Activated CD4-positive, CD25-positive, alpha-beta regulatory T cell treated with anti-CD3 and anti-CD28 coated beads, Interleukin-2, amount 50 U/mL, for 72 hours (primary cell): Measurements from ENCODE around the gene PSMB3.
"Not testable (repeated sequence)": the region's sequence is repeated elsewhere in the genome, so short reads cannot be mapped to it uniquely, and the experiment has no call there.

ENCODE experiments used
- DNase-seq: peaks from one replicate; pipeline ENCODE4 v3.0.0; 2021

Gene PSMB3

DNA sequence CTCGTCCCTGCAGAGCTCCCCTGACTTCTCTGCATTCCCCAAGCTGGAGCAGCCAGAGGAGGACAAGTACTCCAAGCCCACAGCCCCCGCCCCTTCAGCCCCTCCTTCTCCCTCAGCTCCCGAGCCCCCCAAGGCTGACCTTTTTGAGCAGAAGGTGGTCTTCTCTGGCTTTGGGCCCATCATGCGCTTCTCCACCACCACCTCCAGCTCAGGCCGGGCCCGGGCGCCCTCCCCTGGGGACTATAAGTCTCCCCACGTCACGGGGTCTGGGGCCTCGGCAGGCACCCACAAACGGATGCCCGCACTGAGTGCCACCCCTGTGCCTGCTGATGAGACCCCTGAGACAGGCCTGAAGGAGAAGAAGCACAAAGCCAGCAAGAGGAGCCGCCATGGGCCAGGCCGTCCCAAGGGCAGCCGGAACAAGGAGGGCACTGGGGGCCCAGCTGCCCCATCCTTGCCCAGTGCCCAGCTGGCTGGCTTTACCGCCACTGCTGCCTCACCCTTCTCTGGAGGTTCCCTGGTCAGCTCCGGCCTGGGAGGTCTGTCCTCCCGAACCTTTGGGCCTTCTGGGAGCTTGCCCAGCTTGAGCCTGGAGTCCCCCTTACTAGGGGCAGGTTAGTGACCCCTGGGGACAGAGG, 36.1 kb upstream of the PSMB3 start:
- no peak for DNase-seq

DNA sequence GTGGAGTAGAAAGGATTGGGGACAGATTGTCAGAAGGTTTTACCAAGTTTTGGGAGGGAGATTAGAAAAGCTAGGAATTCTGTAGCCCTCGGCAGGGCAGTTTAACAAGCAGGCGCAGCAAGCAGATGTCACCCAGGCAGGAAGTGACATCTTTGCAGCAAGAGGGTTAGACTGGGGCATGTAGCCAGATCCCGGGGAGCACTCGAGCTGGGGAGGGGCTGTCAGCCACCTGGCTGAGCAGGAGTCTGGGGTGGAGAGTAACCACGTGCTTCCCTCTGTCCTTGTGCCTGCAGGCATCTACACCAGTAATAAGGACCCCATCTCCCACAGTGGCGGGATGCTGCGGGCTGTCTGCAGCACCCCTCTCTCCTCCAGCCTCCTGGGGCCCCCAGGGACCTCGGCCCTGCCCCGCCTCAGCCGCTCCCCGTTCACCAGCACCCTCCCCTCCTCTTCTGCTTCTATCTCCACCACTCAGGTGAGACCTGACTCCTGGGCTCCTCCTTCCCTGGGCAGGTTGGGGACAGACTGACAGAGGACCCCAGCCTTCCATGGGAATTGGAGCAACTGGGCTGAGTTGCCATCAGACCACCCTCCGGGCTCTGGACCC, 35.3 kb upstream of the PSMB3 start:
- no peak for DNase-seq

DNA sequence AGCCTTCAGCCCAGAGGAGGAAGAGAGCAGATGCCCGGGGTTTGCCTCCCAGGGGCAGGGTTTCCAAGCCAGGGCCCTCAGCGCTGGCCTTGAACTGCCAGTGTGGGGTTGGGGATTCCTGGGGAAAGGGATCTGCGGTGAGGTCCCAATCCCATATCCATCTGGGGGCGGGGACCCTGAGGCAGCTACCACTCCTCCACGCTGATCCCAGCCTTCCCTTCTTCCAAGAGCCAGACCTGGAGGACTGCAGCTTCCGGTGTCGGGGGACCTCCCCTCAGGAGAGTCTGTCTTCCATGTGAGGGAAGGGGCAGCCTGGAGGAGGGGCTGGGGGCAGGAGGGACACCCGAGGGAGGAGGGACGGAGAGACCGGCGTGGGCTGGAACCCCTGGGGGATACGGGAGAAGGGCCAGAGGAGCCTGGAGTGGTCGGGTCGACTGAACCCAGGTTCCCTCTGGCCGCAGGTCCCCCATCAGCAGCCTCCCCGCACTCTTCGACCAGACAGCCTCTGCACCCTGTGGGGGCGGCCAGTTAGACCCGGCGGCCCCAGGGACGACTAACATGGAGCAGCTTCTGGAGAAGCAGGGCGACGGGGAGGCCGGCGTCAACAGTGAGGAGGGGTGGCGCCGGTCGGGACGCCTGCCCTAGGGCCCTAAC, 33.1 kb upstream of the PSMB3 start:
- DNase-seq, result no peak

- DNase-seq, result no peak
Measured at GRCh38 chr17:38719943-38720641, 32.4 kb upstream of the PSMB3 start.

DNA sequence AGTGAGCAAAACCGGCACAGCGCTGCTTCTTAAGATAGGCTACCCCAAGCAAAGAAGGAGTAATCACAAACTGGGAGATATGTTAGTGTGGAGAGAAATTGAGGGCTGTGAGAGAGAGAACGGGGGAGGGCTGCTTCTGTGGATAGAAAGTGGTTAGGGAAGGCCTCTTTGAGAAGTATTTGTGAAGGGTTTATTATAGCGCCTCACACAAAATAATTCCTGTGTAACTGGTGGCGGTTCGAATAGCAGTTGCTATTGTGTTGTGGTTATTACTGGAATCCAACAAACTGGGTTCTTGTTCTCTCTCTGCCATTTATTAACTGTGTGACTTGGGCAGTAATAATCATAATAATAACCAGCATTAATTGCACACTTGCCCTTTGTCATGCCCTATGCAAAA, 31.6 kb upstream of the PSMB3 start:
- DNase-seq, result no peak

- DNase-seq, result no peak
Measured at GRCh38 chr17:38721802-38722201, 30.7 kb upstream of the PSMB3 start.

DNA sequence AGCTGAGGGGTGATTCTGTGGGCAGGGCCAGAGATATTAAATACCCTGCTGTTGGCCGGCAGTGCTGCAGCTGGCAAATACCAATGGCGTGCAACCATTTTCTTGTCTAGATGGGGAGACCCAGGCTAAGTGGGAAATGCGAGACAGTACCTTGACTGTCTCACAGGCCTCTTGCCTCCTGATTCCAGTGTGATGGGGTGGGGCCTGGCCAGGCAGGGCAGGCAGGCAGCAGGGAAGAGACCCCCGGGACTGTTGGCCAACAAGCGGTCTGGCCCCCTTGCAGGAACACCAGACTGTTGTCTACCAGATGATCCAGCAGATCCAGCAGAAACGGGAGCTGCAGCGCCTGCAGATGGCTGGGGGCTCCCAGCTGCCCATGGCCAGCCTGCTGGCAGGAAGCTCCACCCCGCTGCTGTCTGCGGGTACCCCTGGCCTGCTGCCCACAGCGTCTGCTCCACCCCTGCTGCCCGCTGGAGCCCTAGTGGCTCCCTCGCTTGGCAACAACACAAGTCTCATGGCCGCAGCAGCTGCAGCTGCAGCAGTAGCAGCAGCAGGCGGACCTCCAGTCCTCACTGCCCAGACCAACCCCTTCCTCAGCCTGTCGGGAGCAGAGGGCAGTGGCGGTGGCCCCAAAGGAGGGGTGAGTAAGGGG, 28.1 kb upstream of the PSMB3 start:
- no peak for DNase-seq

DNA sequence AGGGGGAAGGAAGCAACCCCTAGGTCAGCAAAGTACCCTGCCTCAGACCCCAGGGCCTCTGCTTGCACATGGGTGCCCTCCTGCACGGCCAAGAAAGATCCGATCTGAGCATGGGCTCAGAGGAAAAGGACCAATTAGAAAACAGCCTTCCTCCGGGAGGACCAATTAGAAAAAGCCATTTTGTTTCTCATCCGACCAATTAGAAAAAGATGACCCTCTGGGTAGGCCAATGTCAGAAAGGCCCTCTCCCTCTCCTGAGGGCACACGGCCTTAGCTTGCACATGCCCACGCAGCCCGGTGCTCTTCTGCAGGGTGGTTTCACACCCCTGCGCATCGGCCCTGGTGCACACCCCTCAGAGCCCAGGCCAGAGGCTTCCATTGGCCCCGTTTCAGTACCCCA, 27.5 kb upstream of the PSMB3 start:
- DNase-seq, result no peak

GRCh38 chr17:38726145-38726544, 26.4 kb upstream of the PSMB3 start:
- not testable (repeated sequence) for DNase-seq

DNA sequence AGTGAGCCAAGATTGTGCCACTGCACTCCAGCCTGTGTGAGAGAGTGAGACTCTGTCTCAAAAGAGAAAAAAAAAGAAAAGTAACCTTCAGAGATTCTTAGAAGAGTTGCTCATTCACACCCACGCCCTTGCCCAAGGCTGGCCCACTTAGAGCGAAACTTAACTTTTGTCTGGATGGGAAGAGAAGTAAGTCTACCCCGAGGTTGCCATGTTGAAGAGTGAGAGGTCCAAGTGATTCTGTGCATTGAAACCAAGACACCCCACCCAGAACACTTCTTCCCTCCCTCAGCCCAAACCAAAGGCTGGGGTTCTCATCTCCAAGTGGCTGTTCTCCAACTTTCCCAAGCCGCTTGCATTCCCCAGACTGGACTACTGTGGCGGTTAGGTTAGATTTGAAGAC, 24.8 kb upstream of the PSMB3 start:
- no peak for DNase-seq

GRCh38 chr17:38728290-38728831, 24.2 kb upstream of the PSMB3 start:
- DNase-seq, result no peak

- no peak for DNase-seq
Measured at GRCh38 chr17:38729368-38729885, 23.1 kb upstream of the PSMB3 start.

- peak; percentile 88 for DNase-seq
Measured at GRCh38 chr17:38729886-38730525, 22.5 kb upstream of the PSMB3 start, which contains the start of gene CISD3. TSS of gene CISD3 (plus strand) at chr17:38730341. CDS start at chr17:38730359, 18 bp downstream.

DNA sequence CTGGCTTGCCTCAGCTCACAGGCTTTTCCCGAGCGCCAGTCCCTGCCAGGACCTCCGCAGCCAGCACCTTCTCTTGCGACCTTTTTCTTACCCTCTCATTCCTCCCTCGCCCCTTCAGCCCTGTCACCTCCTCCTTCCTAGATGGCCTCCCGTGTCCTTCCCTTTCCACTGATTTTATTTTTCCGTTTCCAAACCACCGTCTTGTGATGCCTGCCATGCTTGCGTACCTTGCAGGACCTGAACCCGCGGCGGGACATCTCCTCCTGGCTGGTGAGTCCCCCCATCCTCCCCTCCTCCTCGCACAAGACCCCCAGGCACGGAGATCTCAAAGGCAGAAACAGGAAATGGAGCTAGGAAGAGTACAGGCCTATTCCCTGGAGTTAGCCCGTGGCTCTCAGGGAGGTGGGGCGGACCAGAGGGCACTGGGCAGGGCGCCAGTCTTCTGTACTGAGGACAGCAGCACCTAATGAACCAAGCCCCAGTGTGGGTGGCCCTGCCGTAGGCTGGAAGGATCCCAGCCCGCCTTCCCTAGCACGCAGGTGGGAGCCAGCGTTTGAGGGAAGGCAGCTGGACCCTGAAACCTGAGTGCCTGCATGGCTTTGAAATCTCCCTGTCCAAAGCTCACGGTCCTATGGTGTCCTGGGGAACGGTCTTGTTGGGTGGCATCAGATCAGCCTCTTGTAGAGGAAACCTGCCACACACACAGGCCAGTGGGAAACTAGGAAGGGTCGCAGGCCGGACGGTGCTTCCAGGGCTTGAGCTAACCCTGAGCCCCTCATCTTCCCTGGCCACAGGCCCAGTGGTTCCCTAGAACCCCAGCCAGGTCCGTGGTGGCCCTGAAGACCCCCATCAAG, 21.8 kb upstream of the PSMB3 start:
- no peak for DNase-seq

DNA sequence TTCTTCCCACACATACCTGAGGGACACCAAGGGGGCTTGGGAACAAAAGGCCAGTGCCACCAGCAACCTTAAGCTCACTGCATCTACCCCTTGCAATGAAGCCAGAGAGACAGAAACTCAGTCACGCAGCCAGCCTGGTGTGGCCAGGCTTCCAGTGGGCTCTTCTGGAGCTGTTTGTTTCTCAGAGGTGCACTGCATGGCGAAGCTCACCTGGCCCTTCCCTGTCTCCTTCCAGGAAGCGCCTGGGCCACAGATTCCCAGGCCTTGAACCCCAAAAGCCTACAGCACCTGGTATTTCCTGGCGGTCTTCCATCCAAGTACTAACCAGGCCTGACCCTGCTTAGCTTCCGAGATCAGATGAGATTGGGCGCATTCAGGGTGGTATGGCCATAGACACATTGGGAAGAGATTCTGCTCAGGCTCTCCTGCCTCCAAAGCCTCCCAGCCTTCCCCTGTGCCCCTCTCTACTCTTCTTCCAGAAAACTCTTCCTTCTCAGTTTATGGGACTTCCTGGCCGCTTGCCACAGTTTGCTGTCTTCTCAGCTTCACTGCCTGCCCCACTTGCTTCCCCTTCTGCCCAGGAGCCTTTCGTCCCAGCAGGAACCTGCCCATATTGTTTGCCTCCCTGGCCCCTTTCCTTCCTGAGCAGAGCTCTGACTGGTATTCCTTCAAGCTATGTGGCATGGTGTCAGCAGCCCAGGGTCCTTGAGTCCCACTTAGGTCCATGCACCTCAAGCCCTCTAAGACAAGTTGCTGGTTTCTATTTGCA, 20.8 kb upstream of the PSMB3 start:
- no peak for DNase-seq

GRCh38 chr17:38732376-38733281, 19.9 kb upstream of the PSMB3 start:
- DNase-seq, result no peak

DNA sequence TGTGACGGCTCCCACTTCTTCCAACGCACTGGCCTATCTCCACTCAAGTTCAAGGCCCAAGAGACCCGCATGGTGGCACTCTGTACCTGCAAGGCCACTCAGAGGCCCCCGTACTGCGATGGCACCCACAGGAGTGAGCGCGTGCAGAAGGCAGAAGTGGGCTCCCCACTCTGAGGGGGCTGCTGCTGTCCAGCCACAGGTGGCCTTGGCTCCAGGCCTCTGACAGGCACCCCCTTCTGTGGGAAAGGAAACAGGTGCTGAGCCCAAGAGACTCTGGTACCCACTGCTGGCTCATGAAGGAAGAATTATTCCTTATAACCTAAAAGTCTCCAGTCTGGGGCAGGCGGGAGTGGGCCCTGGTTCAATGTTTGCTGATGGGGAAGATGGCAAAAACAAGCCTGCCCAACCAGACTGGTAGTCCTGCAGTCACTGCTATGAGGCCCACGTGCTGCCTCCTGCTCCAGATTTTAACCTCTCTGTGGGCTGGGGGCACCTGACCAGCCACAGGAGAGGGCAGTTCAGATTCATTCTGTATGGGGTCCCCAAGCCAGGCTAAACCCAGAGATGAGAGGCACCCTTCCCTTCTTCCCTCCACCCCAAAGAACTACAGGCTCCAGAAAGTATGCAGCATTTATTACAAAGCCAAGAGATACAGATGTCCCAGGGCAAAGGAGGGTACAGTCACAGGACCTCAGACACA, 19.1 kb upstream of the PSMB3 start:
- no peak for DNase-seq
